Mucosa of stomach (tissue), 1 donor: ENCODE data around the gene AXL.
"Not testable (repeated sequence)": the region's sequence is repeated elsewhere in the genome, so short reads cannot be mapped to it uniquely, and the experiment has no call there.

ENCODE experiments used
- H3K27me3 ChIP-seq: one replicate; pipeline ENCODE4 v1.7.0; 2013; ENCODE audit warnings: mild to moderate bottlenecking, low read length; ENCODE audit not compliant: control insufficient read depth, insufficient read depth
- H3K36me3 ChIP-seq: one replicate; pipeline ENCODE4 v1.7.0; 2013; ENCODE audit warnings: low read length; ENCODE audit not compliant: control insufficient read depth, insufficient read depth
- H3K4me1 ChIP-seq: one replicate; pipeline ENCODE4 v1.7.0; 2013; ENCODE audit warnings: mild to moderate bottlenecking, low read length; ENCODE audit not compliant: control insufficient read depth, insufficient read depth
- H3K4me3 ChIP-seq: one replicate; pipeline ENCODE4 v1.7.0; 2013; ENCODE audit warnings: low read length
- H3K9ac ChIP-seq: one replicate; pipeline ENCODE4 v1.7.0; 2013; ENCODE audit warnings: mild to moderate bottlenecking, low read length, moderate library complexity
- H3K9me3 ChIP-seq: one replicate; pipeline ENCODE4 v1.7.0; 2013; ENCODE audit warnings: mild to moderate bottlenecking, low read length, moderate library complexity; ENCODE audit not compliant: control insufficient read depth
- donor health status: Pancreatic carcinoma.

Gene AXL

GRCh38 chr19:41218615-41219507 lies at the start of gene AXL:
TSS of gene AXL (plus strand) at chr19:41219223. CDS start at chr19:41219393, 170 bp downstream.
- Histone ChIP-seq H3K36me3 (no peaks in the 10 kb centered on the region), H3K9me3 (no peaks in the 10 kb centered on the region), H3K4me1 (peaks cover 6% of the 10 kb centered on the region), H3K4me3 (peak within 1 kb of the TSS; percentile 25), H3K27me3 (peaks cover 29% of the 10 kb centered on the region), H3K9ac (peak within 1 kb of the TSS; percentile 70)

- peaks cover 56% of the 10 kb centered on the region for H3K4me1 ChIP-seq
- H3K4me3 ChIP-seq, result no peak overlapping the region
- H3K9me3 ChIP-seq, result no peaks in the 10 kb centered on the region
- H3K9ac ChIP-seq, result peak overlapping the region; percentile 60
- peaks cover 4% of the 10 kb centered on the region for H3K36me3 ChIP-seq
- no peaks in the 10 kb centered on the region for H3K27me3 ChIP-seq
Observed at GRCh38 chr19:41172297-41173164, 46.5 kb upstream of the AXL start.

- no peak overlapping the region for H3K9ac ChIP-seq
- H3K27me3 ChIP-seq, result no peaks in the 10 kb centered on the region
- H3K4me1 ChIP-seq, result peaks cover 43% of the 10 kb centered on the region
- no peaks in the 10 kb centered on the region for H3K9me3 ChIP-seq
- no peak overlapping the region for H3K4me3 ChIP-seq
- peaks cover 4% of the 10 kb centered on the region for H3K36me3 ChIP-seq
Observed at GRCh38 chr19:41174297-41174928, 44.6 kb upstream of the AXL start.

- Histone ChIP-seq H3K9ac (peak overlapping the region; percentile 25), H3K27me3 (no peaks in the 10 kb centered on the region), H3K36me3 (no peaks in the 10 kb centered on the region), H3K4me3 (no peak overlapping the region), H3K4me1 (peaks cover 43% of the 10 kb centered on the region), H3K9me3 (no peaks in the 10 kb centered on the region)
Observed at GRCh38 chr19:41175801-41176777, 42.9 kb upstream of the AXL start.

- H3K9ac ChIP-seq, H3K36me3 ChIP-seq, H3K9me3 ChIP-seq, H3K27me3 ChIP-seq, H3K4me3 ChIP-seq: not testable (repeated sequence)
- H3K4me1 ChIP-seq, result peaks cover 14% of the 10 kb centered on the region
Observed at GRCh38 chr19:41180173-41180572, 38.9 kb upstream of the AXL start.

- H3K4me1 ChIP-seq, result peaks cover 3% of the 10 kb centered on the region
- H3K9ac ChIP-seq, result no peak overlapping the region
- H3K4me3 ChIP-seq, result no peak overlapping the region
- H3K9me3 ChIP-seq, result no peaks in the 10 kb centered on the region
- H3K36me3 ChIP-seq, result no peaks in the 10 kb centered on the region
- peaks cover 3% of the 10 kb centered on the region for H3K27me3 ChIP-seq
Observed at GRCh38 chr19:41186971-41187883, 31.8 kb upstream of the AXL start.

GRCh38 chr19:41187884-41188279 lies 31.1 kb upstream of the AXL start:
- no peaks in the 10 kb centered on the region for H3K9me3 ChIP-seq
- H3K4me1 ChIP-seq, result peaks cover 10% of the 10 kb centered on the region
- H3K36me3 ChIP-seq, result no peaks in the 10 kb centered on the region
- no peak overlapping the region for H3K4me3 ChIP-seq
- H3K27me3 ChIP-seq, result peaks cover 9% of the 10 kb centered on the region
- no peak overlapping the region for H3K9ac ChIP-seq

- Histone ChIP-seq H3K9ac (no peak overlapping the region), H3K9me3 (no peaks in the 10 kb centered on the region), H3K27me3 (peaks cover 21% of the 10 kb centered on the region), H3K4me3 (no peak overlapping the region), H3K4me1 (peaks cover 16% of the 10 kb centered on the region), H3K36me3 (no peaks in the 10 kb centered on the region)
Observed at GRCh38 chr19:41189425-41190065, 29.5 kb upstream of the AXL start.

GRCh38 chr19:41192574-41193429 lies 26.2 kb upstream of the AXL start, which contains the start of gene CYP2S1:
TSS of gene CYP2S1 (plus strand) at chr19:41193219. CDS start at chr19:41193265, 46 bp downstream.
- Histone ChIP-seq H3K4me3 (peak within 1 kb of the TSS; percentile 82), H3K9me3 (no peaks in the 10 kb centered on the region), H3K36me3 (peaks cover 13% of the 10 kb centered on the region), H3K9ac (peak within 1 kb of the TSS; percentile 80), H3K27me3 (peaks cover 21% of the 10 kb centered on the region), H3K4me1 (peaks cover 36% of the 10 kb centered on the region)
